ENCODE measurements around the gene STXBP6. TPM values are rescaled to one million over a fixed set of nuclear protein-coding genes. Genes with fewer than 3 reads are reported as not detected.

The STXBP6 gene
- total RNA-seq, 1 experiment from 2014 or later, result 0.27 TPM

DNA sequence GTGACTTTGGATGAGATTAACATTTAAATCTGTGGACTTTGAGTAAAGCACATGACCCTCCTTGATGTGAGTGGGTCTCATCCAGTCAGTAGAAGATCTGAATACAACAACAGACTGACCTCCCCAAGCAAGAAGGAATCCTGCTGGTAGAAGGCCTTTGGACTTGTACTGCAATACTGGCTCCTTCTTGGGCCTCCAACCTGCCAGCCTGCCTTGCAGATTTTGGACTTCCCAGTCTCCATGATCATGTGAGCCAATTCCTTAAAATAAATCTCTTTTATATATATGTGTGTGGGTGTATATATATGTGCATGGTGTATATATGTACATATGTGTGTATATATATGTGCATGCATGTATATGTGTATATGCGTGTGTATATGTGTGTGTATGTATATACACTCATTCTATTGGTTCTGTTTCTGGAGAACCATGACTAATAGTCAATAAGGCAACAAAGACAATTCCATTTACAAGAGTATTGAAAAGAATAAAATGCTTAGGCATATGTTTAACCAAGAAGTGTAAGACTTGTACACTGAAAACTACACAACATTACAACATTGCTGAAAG, 183.8 kb downstream of the STXBP6 start:
- Histone ChIP-seq H3K4me2 (ENCODE audit: low read length) (no peak overlapping the region), H3K9me2 (ENCODE audit: insufficient read depth) (no peaks in the 10 kb centered on the region), H3K4me3 (replicated peaks in 1 of 2; ENCODE audit: low read depth in 1 of 2, low read length in 2 of 2) (no peak overlapping the region), H3K79me2 (ENCODE audit: insufficient read depth, low read length) (no peaks in the 10 kb centered on the region), H3K27ac (ENCODE audit: low read depth, low read length) (no peak overlapping the region), H4K20me1 (ENCODE audit: insufficient read depth) (no peaks in the 10 kb centered on the region), H3K27me3 (ENCODE audit: insufficient read depth, low read length) (no peaks in the 10 kb centered on the region), H3K9me3 (ENCODE audit: control insufficient read depth in 1 of 2, insufficient read depth in 1 of 2, low read depth in 1 of 2, low read length in 2 of 2) (peaks cover 0 to 16% of the 10 kb centered on the region in 2 experiments; a peak in 1 of 4 replicates), H3K4me1 (ENCODE audit: control insufficient read depth in 1 of 2, insufficient read depth in 2 of 2, low read length in 2 of 2) (no peaks in the 10 kb centered on the region), H2AFZ (ENCODE audit: low read depth, low read length, poor library complexity, severe bottlenecking) (no peak overlapping the region), H3K36me3 (ENCODE audit: control insufficient read depth in 1 of 2, insufficient read depth in 2 of 2, low read length in 2 of 2) (no peaks in the 10 kb centered on the region), H3K9ac (ENCODE audit: low read length) (no peak overlapping the region)
- intact Hi-C loops (cut with micrococcal nuclease), result no loop called here
- ChIA-PET RAD21 (ENCODE audit: low non-redundant PET in 1 of 2, low total read pairs in 2 of 2, uncharacterized antibody in 2 of 2, unreplicated experiment in 2 of 2) (no interaction called here), POLR2A (no interaction called here), CTCF (no interaction called here)
- no TSS peak for BruUV-seq (replicated peaks)
- TF ChIP-seq ZFX (IDR thresholded peaks at IDR 0.05) (no peak), SIN3A (IDR thresholded peaks at IDR 0.05; ENCODE audit: low read depth) (no peak)
- no peak for DNase-seq (ENCODE audit: low read depth, low spot score)
- ATAC-seq, result no peak

- Histone ChIP-seq H4K20me1 (ENCODE audit: insufficient read depth) (no peaks in the 10 kb centered on the region), H3K27me3 (ENCODE audit: insufficient read depth, low read length) (no peaks in the 10 kb centered on the region), H3K4me2 (ENCODE audit: low read length) (no peak overlapping the region), H3K9me3 (ENCODE audit: control insufficient read depth in 1 of 2, insufficient read depth in 1 of 2, low read depth in 1 of 2, low read length in 2 of 2) (peaks cover 0 to 14% of the 10 kb centered on the region in 2 experiments; a peak in 1 of 4 replicates), H3K4me3 (replicated peaks in 1 of 2; ENCODE audit: low read depth in 1 of 2, low read length in 2 of 2) (no peak overlapping the region), H2AFZ (ENCODE audit: low read depth, low read length, poor library complexity, severe bottlenecking) (no peak overlapping the region), H3K4me1 (ENCODE audit: control insufficient read depth in 1 of 2, insufficient read depth in 2 of 2, low read length in 2 of 2) (no peaks in the 10 kb centered on the region), H3K36me3 (ENCODE audit: control insufficient read depth in 1 of 2, insufficient read depth in 2 of 2, low read length in 2 of 2) (no peaks in the 10 kb centered on the region), H3K27ac (ENCODE audit: low read depth, low read length) (no peak overlapping the region), H3K79me2 (ENCODE audit: insufficient read depth, low read length) (no peaks in the 10 kb centered on the region), H3K9me2 (ENCODE audit: insufficient read depth) (no peaks in the 10 kb centered on the region), H3K9ac (ENCODE audit: low read length) (no peak overlapping the region)
- ChIA-PET RAD21 (ENCODE audit: low non-redundant PET in 1 of 2, low total read pairs in 2 of 2, uncharacterized antibody in 2 of 2, unreplicated experiment in 2 of 2) (no interaction called here), CTCF (no interaction called here), POLR2A (no interaction called here)
- TF ChIP-seq FOSL1 (IDR thresholded peaks at IDR 0.05; ENCODE audit: low read depth), result no peak
- TF ChIP-seq, protein P1, sequence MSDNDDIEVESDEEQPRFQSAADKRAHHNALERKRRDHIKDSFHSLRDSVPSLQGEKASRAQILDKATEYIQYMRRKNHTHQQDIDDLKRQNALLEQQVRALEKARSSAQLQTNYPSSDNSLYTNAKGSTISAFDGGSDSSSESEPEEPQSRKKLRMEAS (IDR thresholded peaks at IDR 0.05), result no peak
- TF ChIP-seq TCF7L2 (IDR thresholded peaks at IDR 0.05; ENCODE audit: borderline replicate concordance, extremely low read depth, insufficient read depth, insufficient read length), result no peak
- TF ChIP-seq SP1 (IDR thresholded peaks at IDR 0.05; ENCODE audit: low read depth), result no peak
- no peak for TF ChIP-seq CBX3 (IDR thresholded peaks at IDR 0.05; ENCODE audit: low read depth)
- TF ChIP-seq ZNF274 (IDR thresholded peaks at IDR 0.05; ENCODE audit: low read depth, low read length), result no peak
- TF ChIP-seq EZH2phosphoT487 (IDR thresholded peaks at IDR 0.05; ENCODE audit: borderline replicate concordance), result no peak
- no peak for TF ChIP-seq ATF3 (IDR thresholded peaks at IDR 0.05)
- DNase-seq (ENCODE audit: low read depth, low spot score) (no peak), ATAC-seq (no peak)
- no TSS peak for BruUV-seq (replicated peaks)
- intact Hi-C loops (cut with micrococcal nuclease), result no loop called here
Measured at GRCh38 chr14:24863968-24864684, 185.8 kb downstream of the STXBP6 start.

Measured in HCT116 (cell line).